ENCODE data around the gene EXOC6. TPM values are rescaled to one million over a fixed set of nuclear protein-coding genes. Genes with fewer than 3 reads are reported as not detected.

EXOC6 gene
- total RNA-seq, 2 donors from 2014 or later: 13.2 to 70.8 TPM

DNA sequence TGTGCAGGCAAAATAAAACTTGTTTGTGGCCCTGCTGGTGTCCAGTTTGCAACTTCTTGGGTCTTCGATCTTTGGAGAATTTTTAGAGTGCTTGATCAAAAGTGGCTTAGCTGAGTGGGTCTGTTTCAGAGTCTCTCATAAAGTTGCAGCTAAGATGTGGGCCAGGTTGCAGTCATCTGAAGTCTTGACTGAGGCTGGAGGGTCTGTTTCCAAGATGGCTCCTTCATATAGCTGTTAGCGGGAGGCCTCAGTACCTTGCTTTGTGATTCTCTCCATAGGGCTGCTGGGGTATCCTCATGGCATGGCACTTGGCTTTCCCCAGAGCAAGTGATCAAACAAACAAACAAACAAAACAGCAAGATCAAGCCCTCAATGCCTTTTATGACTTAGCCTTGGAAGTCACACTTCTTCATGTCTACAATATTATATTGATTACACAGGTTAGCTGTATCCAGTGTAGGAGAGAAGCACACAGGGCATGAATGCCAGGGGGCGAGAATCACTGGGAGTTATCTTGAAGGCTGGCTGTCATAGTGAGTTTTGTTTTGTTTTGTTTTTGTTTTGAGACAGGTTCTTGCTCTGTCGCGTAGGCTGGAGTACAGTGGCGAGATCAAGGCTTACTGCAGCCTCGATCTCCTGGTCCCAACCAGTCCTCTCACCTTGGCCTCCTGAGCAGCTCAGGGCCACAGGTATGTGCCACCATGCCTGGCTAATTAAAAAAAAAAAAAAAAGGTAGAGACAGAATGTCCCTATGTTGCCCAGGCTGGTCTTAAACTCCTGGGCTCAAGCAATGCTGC is 235.6 kb downstream of the EXOC6 start:
- TF ChIP-seq, protein P1, sequence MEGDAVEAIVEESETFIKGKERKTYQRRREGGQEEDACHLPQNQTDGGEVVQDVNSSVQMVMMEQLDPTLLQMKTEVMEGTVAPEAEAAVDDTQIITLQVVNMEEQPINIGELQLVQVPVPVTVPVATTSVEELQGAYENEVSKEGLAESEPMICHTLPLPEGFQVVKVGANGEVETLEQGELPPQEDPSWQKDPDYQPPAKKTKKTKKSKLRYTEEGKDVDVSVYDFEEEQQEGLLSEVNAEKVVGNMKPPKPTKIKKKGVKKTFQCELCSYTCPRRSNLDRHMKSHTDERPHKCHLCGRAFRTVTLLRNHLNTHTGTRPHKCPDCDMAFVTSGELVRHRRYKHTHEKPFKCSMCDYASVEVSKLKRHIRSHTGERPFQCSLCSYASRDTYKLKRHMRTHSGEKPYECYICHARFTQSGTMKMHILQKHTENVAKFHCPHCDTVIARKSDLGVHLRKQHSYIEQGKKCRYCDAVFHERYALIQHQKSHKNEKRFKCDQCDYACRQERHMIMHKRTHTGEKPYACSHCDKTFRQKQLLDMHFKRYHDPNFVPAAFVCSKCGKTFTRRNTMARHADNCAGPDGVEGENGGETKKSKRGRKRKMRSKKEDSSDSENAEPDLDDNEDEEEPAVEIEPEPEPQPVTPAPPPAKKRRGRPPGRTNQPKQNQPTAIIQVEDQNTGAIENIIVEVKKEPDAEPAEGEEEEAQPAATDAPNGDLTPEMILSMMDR (IDR thresholded peaks at IDR 0.05): no peak
- TF ChIP-seq POLR2A (IDR thresholded peaks at IDR 0.05): no peak
- intact Hi-C loops (cut with DNase I): loop anchor here (10.0 kb wide), 1 partner anchor 201 kb away; no protein-coding TSS in a partner anchor
- Histone ChIP-seq H3K4me3 (no peak overlapping the region), H3K4me1 (no peaks in the 10 kb centered on the region), H3K36me3 (replicated peaks in 1 of 2; ENCODE audit: insufficient read depth in 1 of 2, low read depth in 2 of 2) (no peaks in the 10 kb centered on the region), H3K27me3 (no peaks in the 10 kb centered on the region), H3K27ac (no peak overlapping the region), H3K9me3 (no peaks in the 10 kb centered on the region)
- 79 to 87% methylated on average over 7 of the region's 7 CpGs for WGBS, 2 donors
- ATAC-seq (no peak), DNase-seq (no peak)

DNA sequence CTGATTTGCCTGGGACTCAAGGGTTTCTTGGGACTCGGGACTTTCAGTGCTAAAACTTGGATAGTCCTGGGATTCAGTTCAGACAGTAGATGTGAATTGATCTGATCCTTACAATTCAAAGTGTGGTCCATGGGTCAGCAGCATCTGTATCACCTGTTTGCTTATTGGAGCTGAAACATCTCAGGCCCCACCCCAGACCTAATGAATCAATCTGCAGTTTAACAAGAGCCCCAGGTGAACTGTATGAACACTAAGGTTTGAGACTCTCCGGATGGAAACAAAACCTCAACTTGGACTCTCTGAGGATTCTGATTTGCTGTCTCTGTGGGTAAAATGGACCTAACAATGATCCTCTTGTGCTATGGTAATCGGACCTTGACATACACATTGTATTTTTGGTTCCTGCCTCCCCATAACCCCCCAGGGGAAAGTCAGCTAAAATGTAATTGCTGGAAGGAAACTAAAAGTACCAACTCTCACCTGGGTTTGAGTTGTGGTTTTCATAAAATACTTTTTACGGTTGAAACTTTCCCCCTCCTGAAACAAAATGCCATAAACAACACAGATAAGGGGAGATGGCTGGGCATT is 237.0 kb downstream of the EXOC6 start:
- no peak overlapping the region for H3K4me3 ChIP-seq
- no peak for TF ChIP-seq POLR2A (IDR thresholded peaks at IDR 0.05)
- TF ChIP-seq, protein P1 (IDR thresholded peaks at IDR 0.05): no peak
- H3K9me3 ChIP-seq: no peaks in the 10 kb centered on the region
- H3K36me3 ChIP-seq (replicated peaks in 1 of 2; ENCODE audit: insufficient read depth in 1 of 2, low read depth in 2 of 2): no peaks in the 10 kb centered on the region
- ATAC-seq (no peak), DNase-seq (no peak)
- H3K4me1 ChIP-seq: no peaks in the 10 kb centered on the region
- WGBS, 2 donors: 50 to 55% methylated on average over 4 of the region's 4 CpGs
- no peak overlapping the region for H3K27ac ChIP-seq
- intact Hi-C loops (cut with DNase I): loop anchor here (10.0 kb wide), 1 partner anchor 199 kb away; no protein-coding TSS in a partner anchor
- no peaks in the 10 kb centered on the region for H3K27me3 ChIP-seq

- Histone ChIP-seq H3K36me3 (replicated peaks in 1 of 2; ENCODE audit: insufficient read depth in 1 of 2, low read depth in 2 of 2) (no peaks in the 10 kb centered on the region), H3K4me3 (no peak overlapping the region), H3K27ac (no peak overlapping the region), H3K27me3 (no peaks in the 10 kb centered on the region), H3K4me1 (no peaks in the 10 kb centered on the region), H3K9me3 (no peaks in the 10 kb centered on the region)
- ATAC-seq (no peak), DNase-seq (no peak)
- WGBS, 2 donors: 78% methylated on average over 6 of the region's 6 CpGs
- no peak for TF ChIP-seq POLR2A (IDR thresholded peaks at IDR 0.05)
- TF ChIP-seq, protein P1 (IDR thresholded peaks at IDR 0.05): no peak
- intact Hi-C loops (cut with DNase I): loop anchor here (10.0 kb wide), 1 partner anchor 199 kb away; no protein-coding TSS in a partner anchor
These were observed 238.0 kb downstream of the EXOC6 start for GRCh38 chr10:93086289-93086688.

DNA sequence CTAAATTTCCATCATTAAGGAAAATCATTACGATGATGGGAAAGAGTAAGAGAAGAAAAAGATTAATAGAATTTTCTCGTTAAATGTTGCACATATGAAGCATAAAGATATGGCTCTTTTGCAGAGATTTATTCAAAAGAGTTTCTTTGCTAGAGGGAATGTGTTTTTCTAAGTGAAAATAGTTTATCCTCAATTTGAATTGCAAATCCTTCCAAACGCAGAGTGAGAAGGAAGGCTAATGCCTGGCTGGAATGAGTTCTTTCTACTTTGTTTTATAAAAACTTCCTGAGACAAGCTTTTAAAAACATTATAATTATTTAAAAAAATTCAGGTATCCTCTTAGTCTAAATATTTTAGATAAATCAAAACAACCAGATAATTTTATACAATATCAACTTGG is 239.5 kb downstream of the EXOC6 start:
- no peak for ATAC-seq
- Histone ChIP-seq H3K27me3 (no peaks in the 10 kb centered on the region), H3K4me3 (no peak overlapping the region), H3K4me1 (no peaks in the 10 kb centered on the region), H3K9me3 (no peaks in the 10 kb centered on the region), H3K36me3 (replicated peaks in 1 of 2; ENCODE audit: insufficient read depth in 1 of 2, low read depth in 2 of 2) (no peaks in the 10 kb centered on the region), H3K27ac (no peak overlapping the region)
- DNase-seq: no peak
- TF ChIP-seq, protein P1 (IDR thresholded peaks at IDR 0.05): no peak
- TF ChIP-seq POLR2A (IDR thresholded peaks at IDR 0.05): no peak
- intact Hi-C loops (cut with DNase I): loop anchor here (10.0 kb wide), 1 partner anchor 197 kb away; no protein-coding TSS in a partner anchor
- WGBS, 2 donors: 52 to 59% methylated on average over 3 of the region's 3 CpGs
